Keratinocyte (primary cell): Measurements from ENCODE around the gene CRABP2. TPM values are rescaled to one million over a fixed set of nuclear protein-coding genes. Genes with fewer than 3 reads are reported as not detected.

Experiments used
- DNase-seq: peaks from one replicate; pipeline ENCODE4 v3.0.0-alpha.2; 2011; ENCODE audit warnings: low read depth, missing footprints, low spot score
- FAIRE-seq: peaks from 2 replicates; lab custom pipeline; 2011; peaks lifted over from hg19 to GRCh38; lab: Jason Lieb, UNC
- H2AFZ ChIP-seq: 2 replicates; pipeline ENCODE4 v1.6.0; 2012; ENCODE audit warnings: low read length, control low read depth, inconsistent platforms; ENCODE audit not compliant: control insufficient read depth
- H3K27ac ChIP-seq: 2 replicates; pipeline ENCODE4 v1.5.1; 2011; ENCODE audit warnings: low read length; ENCODE audit not compliant: control insufficient read depth, insufficient read depth
- H3K27me3 ChIP-seq: 3 replicates; pipeline ENCODE4 v1.6.0; 2011; ENCODE audit warnings: low read length; ENCODE audit not compliant: control insufficient read depth, insufficient read depth; ENCODE audit errors: extremely low read depth
- H3K36me3 ChIP-seq, 2 experiments: 2 replicates in 1 of 2; 3 replicates in 1 of 2; pipeline ENCODE4 v1.5.1; 2011; ENCODE audit warnings: low read length in 2 of 2, mild to moderate bottlenecking in 1 of 2; ENCODE audit not compliant: control insufficient read depth in 2 of 2, insufficient read depth in 2 of 2; ENCODE audit errors: extremely low read depth in 1 of 2
- H3K4me1 ChIP-seq: 3 replicates; pipeline ENCODE4 v1.5.1; 2011; ENCODE audit warnings: low read length; ENCODE audit not compliant: control insufficient read depth, insufficient read depth; ENCODE audit errors: extremely low read depth
- H3K4me2 ChIP-seq: 3 replicates; pipeline ENCODE4 v1.6.0; 2011; ENCODE audit warnings: low read depth, low read length; ENCODE audit not compliant: control insufficient read depth, insufficient read depth; ENCODE audit errors: extremely low read depth
- H3K4me3 ChIP-seq, 3 experiments: fragments of 200-600 bp in 1 of 3; sonication (generic) in 1 of 3; 2 replicates in 2 of 3; 3 replicates in 1 of 3; pipeline ENCODE4 v1.5.1; 2011 to 2016; ENCODE audit warnings: low read length in 3 of 3, mild to moderate bottlenecking in 3 of 3, control low read depth in 2 of 3, inconsistent platforms in 1 of 3, low read depth in 1 of 3, mixed read lengths in 1 of 3, mixed run types in 1 of 3, moderate library complexity in 1 of 3; ENCODE audit not compliant: control insufficient read depth in 2 of 3, insufficient read depth in 2 of 3; ENCODE audit errors: extremely low read depth in 1 of 3
- H3K79me2 ChIP-seq: 2 replicates; pipeline ENCODE4 v1.6.0; 2012; ENCODE audit warnings: low read length; ENCODE audit not compliant: control insufficient read depth, insufficient read depth
- H3K9ac ChIP-seq: 3 replicates; pipeline ENCODE4 v1.6.0; 2011; ENCODE audit warnings: low read length; ENCODE audit not compliant: control insufficient read depth, insufficient read depth; ENCODE audit errors: extremely low read depth
- H3K9me1 ChIP-seq: 3 replicates; pipeline ENCODE4 v1.6.0; 2011; ENCODE audit warnings: low read length; ENCODE audit not compliant: control insufficient read depth, insufficient read depth; ENCODE audit errors: extremely low read depth
- H3K9me3 ChIP-seq: 2 replicates; pipeline ENCODE4 v1.5.1; 2012; ENCODE audit warnings: low read depth, low read length; ENCODE audit not compliant: control insufficient read depth
- H4K20me1 ChIP-seq: 3 replicates; pipeline ENCODE4 v1.6.0; 2011; ENCODE audit warnings: low read length; ENCODE audit not compliant: control insufficient read depth, insufficient read depth; ENCODE audit errors: extremely low read depth
- EZH2 ChIP-seq: IDR thresholded peaks from one replicate; pipeline ENCODE4 v1.6.1; 2012; ENCODE audit warnings: inconsistent platforms, mild to moderate bottlenecking, low read length, moderate library complexity
- dilution Hi-C: fragments of 300-500 bp; cut with MboI; formaldehyde crosslinking; loops from one replicate; pipeline ENCODE4 v1.7.0; 2020; ENCODE audit warnings: low sequenced_read_pairs; ENCODE audit not compliant: extremely low pct_ligation_motif_present
- polyA plus RNA-seq, 5 experiments: library from polyadenylated mRNA; depleted of rRNA in 3 of 5; stranded (reverse) in 3 of 5; stranded (forward) in 1 of 5; unstranded in 1 of 5; fragments of >200 nt; gene quantifications; 1 replicate in 1 of 5; 2 replicates in 3 of 5; 3 replicates in 1 of 5; pipeline versions ENCODE4 v1.2.1 to v1.2.3, GENCODE V29; 2011 to 2012; ENCODE audit warnings: missing spikeins in 2 of 5, low read depth in 1 of 5, low replicate concordance in 1 of 5
- TF ChIP-seq, protein P1 (sequence below), 3 experiments: IDR thresholded peaks in 1 of 3; conservative IDR thresholded peaks in 1 of 3; optimal IDR thresholded peaks in 1 of 3; 2 replicates in 2 of 3; 3 replicates in 1 of 3; pipeline versions ENCODE3 to v1.5.1; 2011; ENCODE audit warnings: low read length in 3 of 3, mild to moderate bottlenecking in 3 of 3, moderate library complexity in 2 of 3, control low read depth in 1 of 3, inconsistent platforms in 1 of 3; ENCODE audit not compliant: insufficient read depth in 2 of 3; ENCODE audit errors: extremely low read depth in 1 of 3

Gene CRABP2
- polyA plus RNA-seq, 1 donor (not counting 4 experiments of a cell fraction or from before 2014, with no cell fraction given): 8.4 TPM

DNA sequence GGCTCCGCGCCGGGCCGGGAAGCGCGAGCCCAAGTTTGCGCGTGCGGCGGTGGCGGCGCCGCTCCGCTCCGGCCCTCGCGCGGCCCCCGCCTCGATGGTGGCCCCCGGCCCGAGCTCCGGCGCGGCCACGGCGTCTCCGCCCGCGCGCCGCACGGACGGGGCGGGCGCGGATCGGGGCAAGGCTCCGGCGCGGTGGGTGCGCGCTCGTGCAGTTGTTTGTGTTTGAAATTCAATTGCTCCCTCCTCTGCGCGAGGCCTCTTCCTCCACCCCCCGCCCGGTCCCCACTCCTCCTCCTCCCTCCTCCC, 46.0 kb upstream of the CRABP2 start, which contains the start of gene HDGF:
TSS of gene HDGF (minus strand) at position 225 of the 306 bp plus-strand sequence. CDS start 246 bp downstream, outside the sequence.
- H3K4me1 ChIP-seq: peaks cover 38% of the 10 kb centered on the region
- FAIRE-seq: no peak

GRCh38 chr1:156750711-156751450, 45.5 kb upstream of the CRABP2 start:
- Histone ChIP-seq H3K9me1 (no peaks in the 10 kb centered on the region), H3K27ac (peak overlapping the region; percentile 98), H3K4me3 (peak overlapping the region; percentile 88 to 99 (median 97)), H3K4me2 (peak overlapping the region; percentile 100), H3K79me2 (peaks cover 65% of the 10 kb centered on the region), H2AFZ (no peak overlapping the region), H4K20me1 (no peaks in the 10 kb centered on the region), H3K9me3 (no peaks in the 10 kb centered on the region), H3K4me1 (peaks cover 43% of the 10 kb centered on the region), H3K9ac (peak overlapping the region; percentile 100), H3K36me3 (peaks cover 3 to 17% of the 10 kb centered on the region in 2 experiments), H3K27me3 (no peaks in the 10 kb centered on the region)
- no peak for DNase-seq
- dilution Hi-C loops: no loop called here
- no peak for TF ChIP-seq EZH2
- TF ChIP-seq, protein P1, sequence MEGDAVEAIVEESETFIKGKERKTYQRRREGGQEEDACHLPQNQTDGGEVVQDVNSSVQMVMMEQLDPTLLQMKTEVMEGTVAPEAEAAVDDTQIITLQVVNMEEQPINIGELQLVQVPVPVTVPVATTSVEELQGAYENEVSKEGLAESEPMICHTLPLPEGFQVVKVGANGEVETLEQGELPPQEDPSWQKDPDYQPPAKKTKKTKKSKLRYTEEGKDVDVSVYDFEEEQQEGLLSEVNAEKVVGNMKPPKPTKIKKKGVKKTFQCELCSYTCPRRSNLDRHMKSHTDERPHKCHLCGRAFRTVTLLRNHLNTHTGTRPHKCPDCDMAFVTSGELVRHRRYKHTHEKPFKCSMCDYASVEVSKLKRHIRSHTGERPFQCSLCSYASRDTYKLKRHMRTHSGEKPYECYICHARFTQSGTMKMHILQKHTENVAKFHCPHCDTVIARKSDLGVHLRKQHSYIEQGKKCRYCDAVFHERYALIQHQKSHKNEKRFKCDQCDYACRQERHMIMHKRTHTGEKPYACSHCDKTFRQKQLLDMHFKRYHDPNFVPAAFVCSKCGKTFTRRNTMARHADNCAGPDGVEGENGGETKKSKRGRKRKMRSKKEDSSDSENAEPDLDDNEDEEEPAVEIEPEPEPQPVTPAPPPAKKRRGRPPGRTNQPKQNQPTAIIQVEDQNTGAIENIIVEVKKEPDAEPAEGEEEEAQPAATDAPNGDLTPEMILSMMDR (optimal IDR thresholded peaks at IDR 0.05 in 1 of 3, IDR thresholded peaks at IDR 0.05 in 1 of 3, conservative IDR thresholded peaks at IDR 0.05 in 1 of 3; ENCODE audit: extremely low read depth in 1 of 3, insufficient read depth in 2 of 3, low read length in 3 of 3): no peak
- no peak for FAIRE-seq

More for the DNA sequence above, 46.0 kb upstream of the CRABP2 start, which contains the start of gene HDGF:
- H3K36me3 ChIP-seq: peaks cover 3 to 12% of the 10 kb centered on the region in 2 experiments
- H3K4me2 ChIP-seq: peak within 1 kb of the TSS; percentile 100
- no peaks in the 10 kb centered on the region for H4K20me1 ChIP-seq
- peak within 1 kb of the TSS; percentile 66 for H2AFZ ChIP-seq
- no peak for DNase-seq
- peaks cover 59% of the 10 kb centered on the region for H3K79me2 ChIP-seq
- peak within 1 kb of the TSS; percentile 98 for H3K27ac ChIP-seq
- dilution Hi-C loops: no loop called here
- TF ChIP-seq EZH2: no peak
- TF ChIP-seq, protein P1 (optimal IDR thresholded peaks at IDR 0.05 in 1 of 3, IDR thresholded peaks at IDR 0.05 in 1 of 3, conservative IDR thresholded peaks at IDR 0.05 in 1 of 3; ENCODE audit: extremely low read depth in 1 of 3, insufficient read depth in 2 of 3, low read length in 3 of 3): no peak
- no peaks in the 10 kb centered on the region for H3K9me3 ChIP-seq
- H3K4me3 ChIP-seq: peak within 1 kb of the TSS; percentile 88 to 99 (median 97)
- H3K9ac ChIP-seq: peak within 1 kb of the TSS; percentile 100
- no peaks in the 10 kb centered on the region for H3K27me3 ChIP-seq
- H3K9me1 ChIP-seq: no peaks in the 10 kb centered on the region
